Fibroblast of pulmonary artery (primary cell): Measurements from ENCODE around the gene CCDC122.

ENCODE experiments used
- DNase-seq: peaks from one replicate; pipeline ENCODE4 v3.0.0-alpha.2; 2010; ENCODE audit warnings: low read depth
- H3K4me3 ChIP-seq: replicated peaks from 2 replicates; pipeline ENCODE4 v1.5.1; 2011; ENCODE audit warnings: low read depth, mild to moderate bottlenecking, control low read depth, low read length, moderate library complexity
- TF ChIP-seq, protein P1 (sequence below): IDR thresholded peaks from 2 replicates; pipeline ENCODE4 v1.5.1; 2011; ENCODE audit warnings: mild to moderate bottlenecking, control low read depth, low read length, inconsistent platforms; ENCODE audit errors: missing control alignments

Gene CCDC122

DNA sequence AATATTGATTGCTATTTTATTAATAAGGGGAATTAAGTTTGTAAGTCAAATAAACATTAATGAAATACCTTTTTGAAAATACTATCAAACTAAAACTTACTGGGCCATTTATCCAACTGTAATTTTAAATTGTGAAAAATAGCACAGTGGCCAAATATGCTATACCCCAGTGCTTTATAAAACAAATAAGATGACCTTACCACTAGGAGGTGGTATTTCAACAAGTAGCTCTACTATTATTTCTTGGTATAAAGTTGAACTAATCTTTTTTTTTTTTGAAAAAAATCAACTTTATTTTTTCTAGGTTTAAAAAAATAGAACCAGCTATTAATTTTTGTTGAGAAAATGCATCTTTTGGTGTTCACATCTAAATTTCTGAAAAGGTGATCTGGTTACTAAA, 14.9 kb upstream of the CCDC122 start:
- no peak for DNase-seq
- TF ChIP-seq, protein P1, sequence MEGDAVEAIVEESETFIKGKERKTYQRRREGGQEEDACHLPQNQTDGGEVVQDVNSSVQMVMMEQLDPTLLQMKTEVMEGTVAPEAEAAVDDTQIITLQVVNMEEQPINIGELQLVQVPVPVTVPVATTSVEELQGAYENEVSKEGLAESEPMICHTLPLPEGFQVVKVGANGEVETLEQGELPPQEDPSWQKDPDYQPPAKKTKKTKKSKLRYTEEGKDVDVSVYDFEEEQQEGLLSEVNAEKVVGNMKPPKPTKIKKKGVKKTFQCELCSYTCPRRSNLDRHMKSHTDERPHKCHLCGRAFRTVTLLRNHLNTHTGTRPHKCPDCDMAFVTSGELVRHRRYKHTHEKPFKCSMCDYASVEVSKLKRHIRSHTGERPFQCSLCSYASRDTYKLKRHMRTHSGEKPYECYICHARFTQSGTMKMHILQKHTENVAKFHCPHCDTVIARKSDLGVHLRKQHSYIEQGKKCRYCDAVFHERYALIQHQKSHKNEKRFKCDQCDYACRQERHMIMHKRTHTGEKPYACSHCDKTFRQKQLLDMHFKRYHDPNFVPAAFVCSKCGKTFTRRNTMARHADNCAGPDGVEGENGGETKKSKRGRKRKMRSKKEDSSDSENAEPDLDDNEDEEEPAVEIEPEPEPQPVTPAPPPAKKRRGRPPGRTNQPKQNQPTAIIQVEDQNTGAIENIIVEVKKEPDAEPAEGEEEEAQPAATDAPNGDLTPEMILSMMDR: peak; percentile 26
- no peak overlapping the region for H3K4me3 ChIP-seq

DNA sequence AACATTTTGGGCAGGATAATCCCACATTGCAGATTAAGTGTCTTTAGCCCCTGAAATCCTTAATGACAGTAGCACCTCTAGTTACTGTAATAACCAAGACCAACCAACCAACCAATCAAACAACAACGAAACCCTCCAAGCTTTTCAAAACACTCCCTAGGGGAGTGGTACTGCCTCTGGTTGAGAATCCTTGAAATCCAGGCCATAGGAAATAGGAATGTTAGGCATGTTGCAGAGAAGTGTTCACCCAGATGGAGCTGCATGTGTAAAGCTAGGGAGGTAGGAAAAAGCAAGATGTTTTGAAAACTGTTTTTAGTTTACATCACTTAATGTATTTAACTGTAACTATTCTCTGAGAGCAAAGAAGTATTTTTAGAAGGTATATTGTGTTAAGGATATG, 4.7 kb upstream of the CCDC122 start:
- H3K4me3 ChIP-seq: no peak overlapping the region
- DNase-seq: no peak
- TF ChIP-seq, protein P1: no peak

DNA sequence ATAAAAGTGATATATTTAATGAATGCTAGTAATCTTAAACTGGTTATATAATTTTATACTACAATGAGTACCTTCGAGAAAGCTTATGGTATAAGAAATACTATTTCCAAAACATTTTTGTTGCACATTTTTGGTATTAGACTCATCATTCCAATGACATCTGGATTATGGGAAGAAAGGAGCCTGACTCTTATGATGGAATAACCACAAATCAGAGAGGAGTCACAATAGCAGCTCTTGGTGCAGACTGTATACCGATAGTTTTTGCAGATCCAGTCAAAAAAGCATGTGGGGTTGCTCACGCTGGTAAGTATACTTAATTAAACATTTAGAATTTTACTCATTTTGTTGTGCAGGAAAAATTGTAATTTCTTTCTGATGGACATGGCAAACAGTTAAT, 4.1 kb upstream of the CCDC122 start:
- H3K4me3 ChIP-seq: no peak overlapping the region
- no peak for DNase-seq
- TF ChIP-seq, protein P1: no peak

DNA sequence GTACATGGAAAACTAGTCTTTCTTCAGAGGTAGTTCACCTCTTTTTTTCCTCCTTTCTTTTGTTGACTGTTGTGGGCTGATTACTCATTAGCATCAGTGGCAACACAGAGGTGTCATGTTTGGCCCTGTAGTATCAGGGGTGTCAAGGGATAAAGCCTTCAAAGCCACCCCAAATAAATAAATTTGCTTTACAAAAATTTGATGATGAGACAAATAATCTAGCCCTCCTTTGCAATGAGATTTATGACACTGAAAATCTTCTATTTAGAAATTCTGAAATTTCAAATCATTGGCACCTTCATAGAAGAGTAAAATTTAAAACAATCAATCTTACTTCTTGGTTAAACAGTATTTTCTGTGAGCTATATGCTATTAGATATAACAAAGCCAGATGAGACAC, 2.0 kb upstream of the CCDC122 start:
- no peak overlapping the region for H3K4me3 ChIP-seq
- DNase-seq: no peak
- TF ChIP-seq, protein P1: no peak

DNA sequence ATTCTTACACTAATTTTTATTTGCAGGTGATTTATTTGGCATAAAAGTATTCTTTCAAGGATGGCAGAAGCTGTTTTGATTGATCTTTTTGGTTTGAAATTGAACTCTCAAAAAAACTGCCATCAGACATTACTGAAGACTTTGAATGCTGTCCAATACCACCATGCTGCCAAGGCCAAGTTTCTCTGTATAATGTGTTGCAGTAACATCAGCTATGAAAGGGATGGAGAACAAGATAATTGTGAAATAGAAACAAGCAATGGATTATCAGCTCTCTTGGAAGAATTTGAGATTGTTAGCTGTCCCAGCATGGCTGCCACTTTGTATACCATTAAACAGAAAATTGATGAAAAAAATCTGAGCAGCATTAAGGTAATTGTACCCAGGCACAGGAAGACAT, 1.4 kb upstream of the CCDC122 start:
- DNase-seq: peak; percentile 27
- TF ChIP-seq, protein P1: no peak
- no peak overlapping the region for H3K4me3 ChIP-seq

DNA sequence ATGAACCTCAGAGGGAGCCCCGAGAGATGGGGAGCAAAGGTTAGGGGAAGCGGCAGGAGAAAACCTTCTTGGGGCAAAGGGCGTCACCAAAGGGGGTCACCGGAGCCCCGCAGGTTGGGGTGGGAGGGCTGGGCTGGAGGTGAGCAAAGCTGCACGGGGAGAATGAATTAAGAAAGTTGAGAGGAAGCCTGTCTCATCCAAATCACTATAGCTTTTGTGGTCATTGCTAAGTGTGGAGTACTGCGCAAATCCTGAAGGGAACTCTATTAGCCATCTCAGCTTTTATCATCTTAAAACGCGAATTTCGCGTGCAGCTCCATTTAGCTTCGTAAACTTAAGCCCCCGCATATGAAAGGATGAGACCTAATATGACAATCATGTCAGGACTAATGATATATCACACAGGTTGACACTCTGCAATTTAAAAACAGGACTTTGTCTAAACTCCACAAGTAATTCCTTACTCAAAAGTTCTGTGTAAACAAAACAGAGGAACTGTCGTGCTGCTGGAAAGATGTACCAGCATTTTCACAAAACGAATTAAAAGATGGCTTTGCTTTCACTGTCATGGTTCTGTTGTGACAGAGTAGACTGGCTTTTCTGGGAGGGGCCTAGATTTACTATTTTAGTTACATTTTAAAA, 795 bp upstream of the CCDC122 start:
- H3K4me3 ChIP-seq: peak overlapping the region; percentile 77
- TF ChIP-seq, protein P1: no peak
- DNase-seq: no peak

DNA sequence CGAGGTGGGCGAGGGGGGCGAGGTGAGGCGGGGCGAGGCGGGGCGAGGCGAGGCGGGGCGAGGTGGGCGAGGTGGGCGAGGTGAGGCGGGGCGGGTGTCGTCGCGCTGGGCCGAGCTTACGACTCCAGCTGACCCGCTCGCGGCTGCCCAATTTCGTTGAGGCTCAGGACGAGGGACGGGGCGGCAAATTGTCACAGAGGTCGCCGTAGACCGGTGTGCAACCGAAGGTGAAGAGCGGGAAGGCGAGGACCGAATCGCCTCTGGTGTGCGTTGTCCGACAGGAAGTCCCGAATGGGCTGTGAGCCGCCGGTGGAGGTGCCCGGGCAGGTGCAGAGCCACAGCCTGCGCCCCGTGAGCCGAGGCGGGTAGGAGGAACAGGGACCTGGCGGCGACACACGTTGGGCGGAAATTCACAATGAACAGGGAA, 228 bp upstream of the CCDC122 start, which contains the start of gene LACC1:
Gene LACC1, plus strand, starts transcription at position 150 of the 427 bp plus-strand sequence. CDS start 1,082 bp downstream, outside the sequence.
- TF ChIP-seq, protein P1: no peak
- peak; percentile 24 for DNase-seq
- peak within 1 kb of the TSS; percentile 77 for H3K4me3 ChIP-seq
